Measurements from ENCODE around the gene SYTL1. TPM values are rescaled to one million over a fixed set of nuclear protein-coding genes. Genes with fewer than 3 reads are reported as not detected.

Gene SYTL1
- total RNA-seq, 1 donor from 2014 or later, result 0.65 TPM

DNA sequence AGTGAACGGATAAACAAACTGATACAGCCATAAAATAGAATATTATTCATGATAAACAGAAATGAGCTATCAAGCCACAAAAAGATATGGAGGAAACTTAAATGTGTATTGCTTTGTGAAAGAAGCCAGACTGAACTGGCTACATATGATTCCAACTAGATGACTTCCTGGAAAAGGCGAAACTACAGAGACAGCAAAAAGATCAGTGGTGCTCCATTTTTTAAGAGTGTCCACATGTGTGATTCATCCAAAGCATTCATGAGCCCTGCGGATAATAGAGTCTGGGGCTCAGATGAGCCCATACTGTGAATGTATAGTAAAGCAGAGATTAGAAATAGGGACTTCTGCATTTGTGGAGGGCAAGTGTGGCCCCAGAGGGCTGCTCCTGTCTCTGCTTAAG, 27.7 kb upstream of the SYTL1 start:
- no peak for DNase-seq (ENCODE audit: low spot score)
- intact Hi-C loops (cut with DNase I), result no loop called here

DNA sequence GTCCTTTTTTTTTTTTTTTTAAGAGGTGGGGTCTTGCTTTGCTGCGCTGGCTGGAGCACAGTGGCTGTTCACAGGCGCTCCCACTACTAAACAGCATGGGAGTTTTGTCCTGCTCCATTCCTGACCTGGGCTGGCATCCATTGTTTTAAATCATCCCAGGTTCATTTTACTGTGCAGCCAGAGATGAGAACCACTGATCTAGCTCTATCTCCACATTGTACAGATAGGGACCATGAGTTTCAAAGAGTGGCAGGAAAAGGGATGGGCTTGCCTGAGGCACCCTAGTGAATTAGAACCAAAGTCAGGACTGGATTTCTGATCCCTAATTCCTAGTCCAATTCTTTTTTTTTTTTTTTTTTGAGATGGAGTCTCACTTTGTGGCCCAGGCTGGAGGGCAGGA, 27.1 kb upstream of the SYTL1 start:
- intact Hi-C loops (cut with DNase I), result no loop called here
- DNase-seq (ENCODE audit: low spot score), result no peak

DNA sequence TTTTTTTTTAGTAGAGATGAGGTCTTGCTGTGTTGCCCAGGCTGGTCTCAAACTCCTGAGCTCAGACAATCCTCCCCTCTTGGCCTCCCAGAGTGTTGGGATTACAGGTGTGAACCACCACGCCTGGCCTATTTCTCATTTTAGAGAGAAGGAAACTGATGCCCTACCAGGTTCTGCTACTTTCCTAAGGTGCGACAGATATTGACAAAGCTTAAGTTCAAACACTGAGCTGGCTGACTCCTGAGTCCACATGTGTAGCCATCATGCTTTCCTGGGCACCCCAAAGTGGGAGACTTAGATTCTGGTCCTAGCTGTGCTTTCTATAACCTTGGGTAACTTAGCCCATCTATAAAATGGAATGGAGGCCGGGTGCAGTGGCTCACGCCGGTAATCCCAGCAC, 25.0 kb upstream of the SYTL1 start:
- DNase-seq (ENCODE audit: low spot score), result no peak
- intact Hi-C loops (cut with DNase I), result no loop called here

DNA sequence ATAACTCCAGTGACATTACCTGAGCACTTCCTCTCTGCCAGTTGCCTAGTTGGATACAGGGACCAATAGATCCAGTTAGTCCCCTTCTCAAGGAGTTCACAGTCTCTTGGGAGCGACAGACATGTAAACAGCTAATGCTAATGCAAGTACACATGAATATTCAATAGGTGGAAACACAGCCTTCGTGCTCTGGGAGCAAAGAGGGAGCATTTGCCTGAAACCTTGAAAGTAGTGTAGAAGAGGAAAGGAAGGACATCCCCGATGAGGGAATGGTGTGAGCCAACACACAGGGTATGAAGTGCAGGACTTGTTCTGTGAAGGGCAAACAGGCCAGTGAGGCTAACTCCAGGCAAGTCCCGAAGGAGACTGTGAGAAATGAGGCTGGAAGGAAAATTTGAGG, 23.7 kb upstream of the SYTL1 start:
- no peak for DNase-seq (ENCODE audit: low spot score)
- intact Hi-C loops (cut with DNase I), result no loop called here

DNA sequence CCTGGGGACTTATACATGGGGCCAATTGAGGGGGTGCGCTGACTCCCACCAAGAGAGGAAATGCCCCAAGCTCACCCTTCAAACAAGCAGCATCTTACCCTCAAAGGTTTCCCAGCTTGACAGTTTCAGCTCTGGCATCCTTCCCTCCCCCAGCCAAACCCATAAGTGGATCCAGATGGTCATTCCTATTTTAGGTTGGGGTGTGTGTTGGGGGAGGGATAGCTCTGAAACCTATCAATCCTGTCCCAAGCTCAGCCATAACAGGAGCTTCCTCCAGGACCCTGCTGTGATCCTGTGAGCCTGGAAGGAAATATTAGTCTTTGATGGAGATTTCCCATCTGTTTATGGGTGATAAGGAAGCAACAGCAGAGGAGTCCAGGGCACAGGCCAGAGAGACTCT, 23.2 kb upstream of the SYTL1 start:
- intact Hi-C loops (cut with DNase I), result no loop called here
- DNase-seq (ENCODE audit: low spot score), result no peak

DNA sequence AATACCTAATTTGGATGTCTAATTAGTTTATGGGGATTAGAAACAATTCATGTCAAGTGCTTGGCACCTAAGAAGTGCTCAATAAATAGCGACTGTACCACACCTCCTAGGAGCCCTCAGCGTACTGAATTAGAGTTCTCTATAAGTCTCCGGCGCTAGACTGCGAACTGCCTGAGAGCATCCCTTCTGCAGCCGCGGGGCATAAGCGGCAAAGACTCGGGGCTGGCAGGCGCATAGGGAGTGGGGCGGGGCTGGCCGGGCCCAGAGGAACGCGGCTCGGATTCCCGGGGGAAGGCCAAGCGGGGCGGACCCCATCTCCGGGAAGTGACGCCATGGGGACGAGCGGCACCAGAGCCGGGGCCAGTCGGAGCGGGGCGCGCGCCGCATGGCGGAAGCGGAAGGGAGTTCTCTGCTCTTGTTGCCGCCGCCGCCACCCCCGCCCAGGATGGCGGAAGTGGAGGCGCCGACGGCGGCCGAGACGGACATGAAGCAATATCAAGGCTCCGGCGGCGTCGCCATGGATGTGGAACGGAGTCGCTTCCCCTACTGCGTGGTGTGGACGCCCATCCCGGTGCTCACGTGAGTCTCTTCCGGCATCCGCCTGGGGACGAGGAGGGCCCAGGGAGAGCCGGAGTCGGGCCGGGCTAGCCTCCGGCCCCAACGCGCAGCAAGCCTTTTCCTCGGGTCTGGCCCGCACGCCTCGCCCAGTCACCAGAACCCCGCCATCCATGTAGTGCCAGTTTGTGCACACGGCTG, 19.8 kb upstream of the SYTL1 start, which contains the start of gene TMEM222:
TSS of gene TMEM222 (plus strand) at position 351 of the 756 bp plus-strand sequence. CDS start at position 386, 35 bp downstream.
- DNase-seq (ENCODE audit: low spot score), result peak; percentile 99
- intact Hi-C loops (cut with DNase I), result loop anchor here (5.0 kb wide), 1 partner anchor 45 kb away; the partner anchor contains the start of gene MAP3K6

DNA sequence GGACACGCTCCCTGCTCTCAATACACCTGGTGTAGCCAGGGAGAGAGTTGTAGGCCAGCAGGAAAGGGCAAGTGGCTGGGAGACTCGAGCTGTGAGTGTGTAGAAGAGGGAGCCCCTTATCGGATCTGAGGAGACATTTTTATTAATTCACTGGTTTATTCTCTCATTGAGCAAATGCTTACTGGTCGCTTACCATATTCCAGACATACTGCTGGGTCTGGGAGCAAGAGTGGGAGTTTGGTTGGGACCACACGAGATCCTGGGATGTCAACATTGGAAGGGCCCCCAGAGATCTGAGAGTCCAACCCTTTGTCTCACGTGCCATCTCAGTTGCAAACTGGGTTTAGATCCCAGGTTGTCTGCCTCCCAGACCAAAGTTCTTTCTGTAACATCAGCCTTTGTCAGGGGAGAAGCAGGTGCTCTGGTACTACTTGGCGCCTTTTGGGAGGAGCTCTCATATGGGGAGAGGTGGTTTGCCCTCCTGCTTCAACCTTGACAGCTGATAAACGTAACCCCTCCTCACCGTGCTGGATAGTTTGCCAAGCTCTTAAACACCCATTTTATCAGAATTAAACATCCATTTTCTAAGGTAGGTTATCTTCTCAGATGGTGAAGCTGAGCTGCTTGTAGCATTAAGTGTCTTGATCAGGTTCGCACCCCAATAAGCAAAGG, 19.1 kb upstream of the SYTL1 start:
- no peak for DNase-seq (ENCODE audit: low spot score)
- intact Hi-C loops (cut with DNase I), result loop anchor here (5.0 kb wide), 1 partner anchor 45 kb away; the partner anchor contains the start of gene MAP3K6

DNA sequence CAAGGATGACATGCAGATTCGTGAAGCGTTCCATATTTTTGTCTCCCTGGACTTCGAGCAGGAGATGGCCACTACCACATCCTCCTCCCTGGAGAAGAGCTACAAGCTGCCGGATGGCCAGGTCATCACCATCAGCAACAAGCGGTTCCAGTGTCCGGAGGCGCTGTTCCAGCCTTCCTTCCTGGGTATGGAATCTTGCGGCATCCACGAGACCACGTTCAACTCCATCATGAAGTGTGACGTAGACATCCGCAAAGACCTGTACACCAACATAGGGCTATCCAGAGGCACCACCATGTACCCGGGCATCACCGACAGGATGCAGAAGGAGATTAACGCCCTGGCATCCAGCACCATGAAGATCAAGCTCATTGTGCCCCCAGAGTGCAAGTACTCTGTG, 16.5 kb upstream of the SYTL1 start:
- DNase-seq (ENCODE audit: low spot score), result no peak

DNA sequence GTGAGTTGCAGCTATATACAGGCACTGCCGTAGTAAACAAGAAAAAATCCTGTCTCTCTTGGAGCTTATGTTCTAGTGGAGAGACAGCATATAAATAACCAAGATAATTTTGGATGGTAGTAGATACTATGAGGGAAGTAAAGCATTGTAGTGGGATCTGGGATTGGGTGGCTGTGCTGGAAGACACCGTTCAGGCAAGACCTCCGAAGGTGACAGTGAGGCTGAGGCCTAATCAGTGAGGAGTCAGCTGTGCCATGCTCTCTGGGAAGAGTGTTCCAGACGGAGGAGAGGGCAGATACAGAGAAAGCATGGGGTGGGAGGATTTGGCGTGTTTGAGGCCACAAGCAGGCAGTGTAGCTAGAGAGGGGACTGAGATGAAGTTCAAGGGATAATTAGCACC, 13.9 kb upstream of the SYTL1 start:
- DNase-seq (ENCODE audit: low spot score), result no peak
- intact Hi-C loops (cut with DNase I), result no loop called here

More for the DNA sequence above, 16.5 kb upstream of the SYTL1 start:
- intact Hi-C loops (cut with DNase I), result no loop called here

DNA sequence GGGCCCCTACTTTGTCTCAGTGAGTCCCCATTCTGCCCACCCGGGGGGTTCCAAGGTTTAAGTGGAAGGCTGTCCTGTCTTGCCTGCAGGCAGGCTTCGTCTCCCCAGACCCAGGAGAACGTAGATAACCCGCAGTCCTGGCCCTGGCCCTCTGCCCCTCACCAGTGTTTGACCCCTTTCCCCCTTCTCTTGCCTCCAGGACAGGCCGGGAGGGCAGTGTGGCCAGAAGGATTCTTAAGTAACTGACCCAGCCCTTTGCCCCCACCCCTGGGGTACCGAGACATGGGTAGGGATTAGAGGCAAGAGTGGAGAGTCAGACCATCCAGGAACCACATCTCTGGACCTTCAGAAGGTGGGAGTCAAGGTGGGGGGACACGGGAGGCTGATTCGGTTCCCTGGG, 11.0 kb upstream of the SYTL1 start:
- no peak for DNase-seq (ENCODE audit: low spot score)
- intact Hi-C loops (cut with DNase I), result no loop called here

DNA sequence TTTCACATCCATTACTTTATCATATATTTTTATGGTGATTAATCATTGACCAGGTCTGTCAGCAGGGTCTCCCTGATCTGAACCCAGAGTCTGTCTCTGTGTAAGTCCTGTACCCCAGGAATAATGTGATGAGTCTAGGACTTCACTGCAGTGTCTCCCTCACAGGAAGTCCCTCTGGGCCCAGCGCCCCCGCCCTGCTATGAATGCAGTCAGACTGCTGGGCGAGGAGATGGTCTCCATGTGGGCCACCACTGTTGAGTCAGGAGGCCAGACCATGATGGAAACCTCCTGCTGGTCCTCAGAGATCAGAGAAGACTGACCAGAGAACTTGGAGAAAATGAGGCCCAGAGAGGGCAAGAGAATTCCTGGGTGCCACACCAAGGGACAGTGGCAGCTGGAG, 10.4 kb upstream of the SYTL1 start:
- intact Hi-C loops (cut with DNase I), result no loop called here
- DNase-seq (ENCODE audit: low spot score), result no peak

DNA sequence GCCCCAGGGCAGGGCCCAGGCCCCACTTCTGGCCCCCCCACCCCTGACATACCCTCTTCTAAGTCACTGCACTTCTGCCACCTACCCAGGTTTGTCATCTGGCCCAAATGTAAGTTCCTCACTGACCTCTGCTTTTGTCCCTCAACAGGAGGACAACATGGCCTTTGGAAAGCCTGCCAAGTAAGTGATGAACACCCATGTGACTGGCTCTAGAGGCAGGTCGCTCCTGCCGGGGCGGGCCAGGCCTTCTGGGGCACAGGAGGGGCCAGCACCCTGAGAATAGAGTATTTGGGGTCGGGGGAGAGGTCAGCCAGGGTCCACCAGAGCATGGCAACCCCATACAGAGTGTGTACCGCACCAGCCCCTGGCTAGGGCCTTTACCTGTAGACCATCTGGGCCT, 9.9 kb upstream of the SYTL1 start:
- no peak for DNase-seq (ENCODE audit: low spot score)
- intact Hi-C loops (cut with DNase I), result no loop called here

DNA sequence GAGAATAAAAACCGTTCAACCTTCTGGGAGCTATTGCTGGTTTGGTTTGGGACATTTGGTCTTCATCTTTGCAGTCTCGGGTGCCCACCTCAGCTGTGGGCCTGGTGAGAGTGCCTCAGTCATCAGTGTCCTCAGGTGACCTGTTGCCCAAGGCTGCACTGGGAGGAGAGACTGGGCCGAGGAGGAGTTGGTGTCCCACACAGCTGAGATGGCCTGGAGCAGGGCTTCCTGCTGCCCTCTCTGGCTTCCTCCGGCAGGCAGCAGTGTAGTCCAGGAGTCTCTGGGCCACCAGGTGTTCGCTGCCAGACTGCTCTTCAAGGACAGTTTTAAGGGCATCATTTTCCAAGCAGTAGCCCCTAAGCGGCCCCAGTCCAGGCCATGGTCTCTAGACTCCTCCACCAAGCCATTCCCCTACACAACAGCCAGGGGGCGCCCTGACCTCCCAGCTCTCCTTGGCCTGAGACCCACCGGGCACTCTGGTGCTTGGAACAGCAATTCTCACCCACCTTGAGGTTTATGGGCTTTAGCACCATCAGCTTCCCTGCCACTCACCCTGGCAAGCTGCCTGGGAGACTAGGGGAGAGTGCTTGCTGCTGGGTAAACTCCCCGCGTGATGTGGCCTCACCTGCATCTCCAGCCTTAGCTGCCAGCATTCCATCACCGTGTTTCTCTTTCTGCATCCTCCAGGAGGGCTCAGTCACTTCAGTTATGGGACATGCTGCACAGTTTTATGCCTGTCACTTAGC, 9.1 kb upstream of the SYTL1 start:
- intact Hi-C loops (cut with DNase I), result no loop called here
- DNase-seq (ENCODE audit: low spot score), result no peak

DNA sequence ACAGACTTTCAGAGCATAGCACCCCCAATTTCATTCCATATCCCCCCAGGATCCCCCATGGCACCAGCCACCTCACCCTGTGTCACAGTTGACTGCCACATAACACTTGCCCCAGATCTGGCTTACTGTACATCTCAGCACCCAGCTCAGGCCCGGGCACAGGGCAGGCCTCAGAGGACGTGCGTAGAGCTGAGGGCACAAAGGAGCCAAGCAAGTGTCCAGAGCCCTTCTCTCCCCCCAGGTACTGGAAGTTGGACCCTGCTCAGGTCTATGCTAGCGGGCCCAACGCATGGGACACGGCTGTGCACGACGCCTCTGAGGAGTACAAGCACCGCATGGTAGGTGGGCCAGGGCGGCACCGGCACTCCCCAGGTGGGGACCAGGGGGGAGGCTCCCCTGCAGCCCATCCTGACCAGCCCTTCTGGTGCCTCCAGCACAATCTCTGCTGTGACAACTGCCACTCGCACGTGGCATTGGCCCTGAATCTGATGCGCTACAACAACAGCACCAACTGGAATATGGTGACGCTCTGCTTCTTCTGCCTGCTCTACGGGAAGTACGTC, 8.0 kb upstream of the SYTL1 start:
- intact Hi-C loops (cut with DNase I), result no loop called here

DNA sequence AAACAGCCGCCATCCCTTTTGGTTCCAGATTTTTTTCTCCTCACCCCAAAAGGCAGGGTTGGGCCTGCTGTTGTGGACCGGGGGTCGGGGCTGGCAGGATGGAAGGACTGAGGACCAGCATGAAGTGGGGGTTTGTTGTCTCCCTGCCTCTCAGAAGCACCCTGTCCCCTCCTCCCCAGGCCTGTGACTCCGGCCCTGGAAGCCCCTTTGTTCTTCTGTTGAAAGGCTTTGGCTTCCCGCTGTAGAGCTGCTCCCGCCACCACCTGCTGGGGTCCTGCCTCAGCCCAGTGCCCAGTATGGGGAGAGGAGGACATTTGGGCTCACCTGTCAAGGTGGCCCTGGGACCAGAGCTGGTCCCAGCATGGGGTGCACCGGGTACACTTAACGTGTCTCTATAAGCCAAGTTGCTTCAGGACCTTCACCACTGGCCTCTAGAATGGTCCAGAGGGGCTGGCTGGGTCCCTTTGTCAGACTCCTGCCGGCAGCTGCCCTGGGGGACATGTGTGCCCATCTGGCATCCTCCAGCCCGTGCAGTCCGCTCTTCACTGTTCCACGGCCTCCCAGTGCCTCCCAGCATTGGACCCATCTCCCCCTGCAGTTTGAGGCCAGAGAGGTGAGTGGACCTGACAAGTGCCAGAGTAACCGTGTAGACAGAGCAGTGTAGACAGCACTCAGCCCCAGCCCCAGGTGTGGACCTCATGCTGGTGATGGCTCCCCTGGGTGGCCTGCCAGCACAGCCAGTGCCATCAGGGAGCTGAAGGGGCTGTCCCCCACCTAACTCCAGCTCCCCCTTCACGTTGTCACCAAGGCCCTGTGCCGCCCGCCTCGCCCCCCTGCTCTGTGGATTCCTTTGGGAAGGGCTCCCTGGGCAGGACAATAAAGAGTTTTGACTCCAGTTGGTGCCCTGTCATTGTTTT, 6.1 kb upstream of the SYTL1 start:
- intact Hi-C loops (cut with DNase I), result no loop called here
- DNase-seq (ENCODE audit: low spot score), result no peak

More for the DNA sequence above, 8.0 kb upstream of the SYTL1 start:
- no peak for DNase-seq (ENCODE audit: low spot score)

DNA sequence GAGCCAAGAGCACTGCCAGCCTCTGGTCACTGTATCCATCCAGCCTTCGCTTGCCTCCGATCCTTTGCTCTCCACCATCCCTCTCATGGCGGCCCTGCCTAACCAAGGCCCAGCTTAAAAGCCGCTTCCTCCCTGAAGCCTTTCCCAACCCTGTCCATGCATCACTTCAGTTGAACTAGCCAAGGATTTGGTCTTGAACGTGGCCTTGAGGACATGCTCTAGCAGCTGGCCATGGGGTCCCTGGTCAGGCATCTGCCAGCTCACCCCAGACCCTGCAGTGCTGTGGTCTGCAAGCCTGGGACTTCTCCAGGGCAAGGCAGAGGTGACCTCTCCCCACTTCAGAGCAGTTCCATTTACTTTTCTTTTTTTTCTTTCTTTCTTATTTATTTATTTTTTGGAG, 5.1 kb upstream of the SYTL1 start:
- DNase-seq (ENCODE audit: low spot score), result no peak
- intact Hi-C loops (cut with DNase I), result no loop called here

DNA sequence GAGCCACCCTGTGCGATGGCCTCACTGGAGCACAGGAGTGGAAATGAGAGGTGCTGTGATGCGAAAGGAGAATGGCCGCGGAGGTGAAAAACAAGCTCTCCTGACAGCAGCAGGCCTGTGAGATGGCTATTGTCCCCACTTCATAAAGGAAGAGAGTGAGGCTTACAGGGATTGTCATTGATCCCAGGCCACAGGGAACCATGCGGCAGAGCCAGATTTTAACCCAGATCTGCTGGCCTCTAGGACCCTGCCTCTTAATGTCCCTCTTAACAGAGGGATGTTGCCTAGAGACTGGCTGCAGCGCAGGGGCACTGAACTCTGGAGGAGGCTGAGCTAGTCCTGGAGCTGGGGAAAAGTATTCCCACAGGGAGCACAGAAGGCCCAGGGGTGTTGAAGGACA, 3.1 kb upstream of the SYTL1 start:
- intact Hi-C loops (cut with DNase I), result no loop called here
- no peak for DNase-seq (ENCODE audit: low spot score)

DNA sequence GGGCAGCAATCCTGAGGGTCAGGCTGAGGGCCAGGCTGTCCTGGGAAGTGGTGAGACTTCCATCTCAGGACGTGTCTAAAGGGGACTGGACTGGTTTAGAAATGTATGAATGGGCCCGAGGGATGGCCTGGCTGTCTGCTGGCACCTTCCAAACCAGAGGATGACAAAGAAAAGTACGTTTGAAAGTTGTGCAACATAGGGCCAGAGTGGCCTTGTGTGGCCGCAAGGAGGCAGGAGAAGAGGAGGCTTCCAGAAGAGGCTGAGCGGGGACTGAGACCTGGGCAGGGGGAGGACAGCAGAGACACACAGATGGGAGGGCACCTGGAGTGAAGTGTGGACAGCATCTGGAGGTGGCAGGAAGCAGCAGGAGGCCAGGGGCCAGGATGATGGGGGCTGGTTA, 2.6 kb upstream of the SYTL1 start:
- DNase-seq (ENCODE audit: low spot score), result no peak
- intact Hi-C loops (cut with DNase I), result no loop called here

DNA sequence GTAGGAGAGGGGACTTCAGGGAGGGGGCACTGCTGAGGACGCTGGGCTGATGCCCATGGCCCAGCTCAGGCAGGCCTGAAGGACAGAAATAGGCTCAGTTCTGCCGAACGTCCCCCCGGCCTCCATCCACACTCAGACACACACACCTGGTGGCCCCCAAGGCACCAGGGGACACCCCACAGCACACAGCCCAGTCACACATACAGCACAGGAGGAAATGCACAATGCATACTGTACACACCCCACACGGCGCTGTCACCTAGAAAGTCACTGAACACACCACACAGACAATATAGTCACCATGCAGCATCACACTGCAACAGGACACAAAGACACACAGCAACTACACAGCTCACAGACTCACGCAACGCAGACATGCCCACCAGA, 562 bp downstream of the SYTL1 start:
- no peak for DNase-seq (ENCODE audit: low spot score)
- intact Hi-C loops (cut with DNase I), result loop anchor here (5.0 kb wide), 1 partner anchor 35 kb away; no protein-coding TSS in a partner anchor

Data from cardiac septum (tissue), 1 donor.